ENCODE measurements around the gene C19orf81.

DNA sequence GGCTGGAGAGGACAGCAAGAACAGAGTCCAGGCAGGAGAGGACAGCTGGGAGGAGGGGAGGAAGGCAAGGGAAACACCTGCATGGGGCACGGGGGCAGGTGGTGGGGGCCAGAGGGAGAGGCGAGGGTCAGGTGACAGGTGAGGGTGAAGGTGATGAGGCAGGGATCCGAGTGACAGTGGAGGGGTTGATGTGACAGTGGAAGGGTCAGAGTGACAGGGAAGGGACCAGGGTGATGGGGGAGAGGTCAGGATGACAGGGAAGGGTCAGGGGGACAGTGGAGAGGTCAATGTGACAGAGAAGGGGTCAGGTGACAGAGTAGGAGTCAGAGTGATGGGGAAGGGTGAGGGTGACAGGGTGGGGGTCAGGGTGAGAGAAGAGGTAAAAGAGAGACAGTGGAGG, 29.1 kb downstream of the C19orf81 start:
- TF ChIP-seq POLR2A (IDR thresholded peaks at IDR 0.05), result no peak
- TF ChIP-seq, protein P1, sequence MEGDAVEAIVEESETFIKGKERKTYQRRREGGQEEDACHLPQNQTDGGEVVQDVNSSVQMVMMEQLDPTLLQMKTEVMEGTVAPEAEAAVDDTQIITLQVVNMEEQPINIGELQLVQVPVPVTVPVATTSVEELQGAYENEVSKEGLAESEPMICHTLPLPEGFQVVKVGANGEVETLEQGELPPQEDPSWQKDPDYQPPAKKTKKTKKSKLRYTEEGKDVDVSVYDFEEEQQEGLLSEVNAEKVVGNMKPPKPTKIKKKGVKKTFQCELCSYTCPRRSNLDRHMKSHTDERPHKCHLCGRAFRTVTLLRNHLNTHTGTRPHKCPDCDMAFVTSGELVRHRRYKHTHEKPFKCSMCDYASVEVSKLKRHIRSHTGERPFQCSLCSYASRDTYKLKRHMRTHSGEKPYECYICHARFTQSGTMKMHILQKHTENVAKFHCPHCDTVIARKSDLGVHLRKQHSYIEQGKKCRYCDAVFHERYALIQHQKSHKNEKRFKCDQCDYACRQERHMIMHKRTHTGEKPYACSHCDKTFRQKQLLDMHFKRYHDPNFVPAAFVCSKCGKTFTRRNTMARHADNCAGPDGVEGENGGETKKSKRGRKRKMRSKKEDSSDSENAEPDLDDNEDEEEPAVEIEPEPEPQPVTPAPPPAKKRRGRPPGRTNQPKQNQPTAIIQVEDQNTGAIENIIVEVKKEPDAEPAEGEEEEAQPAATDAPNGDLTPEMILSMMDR (IDR thresholded peaks at IDR 0.05), result no peak

Measured in prostate gland (tissue), 2 donors.